ENCODE measurements around the gene PPP1R10.
A peak's percentile ranks its signal among the peaks of the same experiment; 100 is the strongest.

The PPP1R10 gene

DNA sequence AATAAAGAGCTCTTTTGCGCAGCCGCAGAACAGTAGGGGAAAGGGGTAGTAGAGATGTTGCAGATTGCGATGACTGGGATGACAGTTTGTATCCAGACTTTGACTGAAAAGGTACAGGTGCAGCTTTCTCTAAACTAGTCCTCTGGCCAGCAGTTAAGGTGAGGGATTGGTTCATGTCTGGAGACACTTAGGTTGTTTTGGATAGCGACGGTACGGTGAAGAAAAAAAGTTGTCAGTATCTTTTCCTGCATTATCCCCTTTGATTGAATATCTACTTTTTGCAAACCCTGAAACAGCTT lies 59.4 kb downstream of the PPP1R10 start:
- peak overlapping the region; percentile 89 for H3K4me3 ChIP-seq (ENCODE audit: low read depth, low read length)

DNA sequence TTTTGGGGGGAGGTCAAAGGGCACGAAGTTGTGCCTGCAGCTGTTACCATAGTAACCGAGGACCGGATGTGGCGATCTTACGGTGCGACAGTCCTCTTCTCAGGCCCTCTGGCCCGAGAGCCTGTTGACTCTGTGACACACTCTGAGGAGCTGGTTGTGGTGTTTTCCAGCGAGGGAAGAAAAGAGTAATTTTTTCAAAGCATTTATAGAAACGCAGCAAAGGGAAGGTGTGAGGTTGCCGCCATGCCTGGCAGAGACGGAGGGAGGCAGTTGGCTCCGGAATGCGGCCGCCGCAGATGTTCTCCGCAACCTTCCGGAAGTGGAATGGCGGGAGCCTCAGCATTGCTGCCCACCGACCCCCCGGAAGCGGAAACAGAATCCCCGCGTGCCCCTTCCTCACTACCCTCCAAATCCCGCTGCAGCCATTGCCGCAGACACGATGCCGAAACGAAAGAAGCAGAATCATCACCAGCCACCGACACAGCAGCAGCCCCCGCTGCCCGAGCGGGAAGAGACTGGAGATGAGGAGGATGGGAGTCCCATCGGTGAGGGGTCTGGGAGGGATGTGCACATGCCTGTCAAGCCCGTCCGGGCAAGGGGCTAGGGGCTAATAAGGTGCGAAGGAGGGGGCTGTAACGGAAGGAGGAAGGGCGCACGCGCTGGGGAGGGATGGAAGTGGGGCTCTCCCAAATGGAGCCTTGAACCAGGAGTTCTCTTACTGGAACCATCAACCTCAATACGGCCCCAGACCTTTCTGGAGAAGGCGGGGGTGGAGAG lies 59.9 kb downstream of the PPP1R10 start, which contains the start of gene PRR3:
TSS of gene PRR3 (plus strand) at position 390 of the 777 bp plus-strand sequence. CDS start at position 440, 50 bp downstream.
- peak within 1 kb of the TSS; percentile 89 for H3K4me3 ChIP-seq (ENCODE audit: low read depth, low read length)

DNA sequence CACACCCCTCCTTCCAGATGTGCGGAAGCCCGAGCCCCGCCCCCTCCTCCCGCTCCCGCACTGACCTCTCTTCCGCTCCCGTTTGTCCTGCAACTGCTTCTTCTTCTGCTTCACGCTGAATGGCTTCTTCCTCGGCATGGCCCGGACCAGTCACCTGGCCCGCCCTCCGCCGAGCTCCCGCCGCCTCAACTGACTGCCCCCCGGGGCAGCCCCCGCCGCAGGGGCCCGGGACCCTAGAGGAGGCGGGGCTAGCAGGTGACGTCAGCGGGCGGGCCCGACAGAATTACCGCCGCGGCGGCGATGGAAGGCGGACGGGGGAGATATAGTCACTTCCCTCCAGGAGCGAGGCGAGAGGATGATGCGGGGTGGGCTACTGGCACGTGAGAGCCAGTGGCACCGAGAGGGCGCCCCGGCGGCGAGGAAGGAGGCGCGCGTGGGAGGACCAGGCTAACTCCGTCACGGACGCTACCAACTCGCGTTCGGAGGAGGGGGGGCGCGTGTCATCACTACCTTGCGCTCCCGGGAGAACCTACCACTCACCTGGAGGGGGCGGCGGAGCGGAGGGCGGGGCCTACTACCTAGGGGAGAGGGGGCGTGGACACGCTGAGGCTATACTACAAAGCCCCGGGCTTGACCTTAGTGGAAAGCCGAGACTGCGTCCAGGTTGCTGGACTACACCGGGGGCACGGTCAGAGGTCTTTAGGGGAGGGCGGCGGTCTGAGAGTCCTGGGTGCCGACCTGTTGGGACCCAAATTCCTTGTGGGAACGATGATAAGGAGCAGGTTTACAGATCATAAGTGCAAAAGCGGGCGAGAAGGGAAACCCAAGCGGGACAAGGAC lies 60.8 kb downstream of the PPP1R10 start, which contains the start of gene GNL1:
TSS of gene GNL1 (minus strand) at position 424 of the 840 bp plus-strand sequence. CDS start at position 138, 286 bp downstream.
- H3K4me3 ChIP-seq (ENCODE audit: low read depth, low read length): peak within 1 kb of the TSS; percentile 89

GRCh38 chr6:30555816-30556065 lies 61.3 kb downstream of the PPP1R10 start:
- peak overlapping the region; percentile 89 for H3K4me3 ChIP-seq (ENCODE audit: low read depth, low read length)

DNA sequence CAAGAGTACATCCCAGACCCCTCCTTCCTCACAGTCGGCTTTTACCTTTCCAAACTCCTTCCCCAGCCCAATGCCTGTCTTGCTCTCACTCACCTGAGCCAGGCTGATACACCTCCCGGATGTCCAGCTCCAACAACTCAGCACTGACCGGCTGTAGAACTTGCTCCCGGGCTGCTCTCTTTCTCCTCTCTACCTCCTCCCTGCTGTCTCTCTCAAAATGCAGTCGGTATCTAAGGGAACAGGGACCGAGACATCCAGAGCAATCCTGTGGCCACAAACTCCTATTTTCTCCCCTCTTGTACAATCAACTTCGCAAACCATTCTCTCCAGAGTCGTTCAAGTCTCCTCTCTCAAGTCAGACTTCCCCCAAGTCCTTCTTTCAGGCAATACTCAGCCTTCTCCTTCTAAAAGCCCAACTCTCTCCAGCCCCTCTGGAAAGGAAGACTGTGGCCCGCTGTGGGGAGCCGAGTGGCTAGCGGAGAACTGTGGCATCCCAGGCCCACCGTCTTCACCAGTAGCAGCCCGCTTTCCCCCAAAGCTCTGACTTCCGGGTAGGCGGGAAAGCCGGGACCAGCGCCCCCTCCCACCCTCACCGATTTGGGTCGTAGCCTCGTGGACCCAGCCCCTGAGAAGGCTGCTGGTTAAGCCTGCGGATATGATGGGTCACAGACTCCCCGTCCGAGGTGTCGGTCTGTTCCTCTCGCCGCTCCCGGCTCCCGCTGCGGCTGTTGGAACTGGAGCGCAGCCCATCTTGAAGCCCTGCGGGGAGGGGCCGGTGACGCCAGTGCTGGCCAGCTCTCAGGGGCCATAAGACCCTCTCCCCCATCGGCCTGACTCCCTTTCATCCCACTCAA lies 61.9 kb downstream of the PPP1R10 start:
- H3K4me3 ChIP-seq (ENCODE audit: low read depth, low read length): peak overlapping the region; percentile 89

DNA sequence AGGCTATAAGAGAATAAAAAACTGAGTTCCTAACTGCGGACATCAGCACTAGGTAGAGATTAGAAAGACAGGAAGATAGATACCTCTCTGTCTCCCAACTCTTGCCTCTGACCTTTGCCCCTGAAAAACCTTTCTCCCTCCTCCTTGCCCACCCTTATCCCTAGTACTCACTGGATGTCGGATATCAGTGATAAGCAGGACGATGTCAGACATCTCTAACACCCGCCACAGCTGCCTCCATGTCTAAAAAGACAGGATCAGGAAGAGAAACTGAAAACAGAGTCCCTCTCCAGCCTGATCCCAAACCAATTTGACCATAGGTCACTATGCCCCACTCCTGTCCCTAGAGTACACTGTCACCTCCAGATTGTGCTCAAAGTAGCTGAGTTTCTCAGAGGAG lies 62.6 kb downstream of the PPP1R10 start:
- no peak overlapping the region for H3K4me3 ChIP-seq (ENCODE audit: low read depth, low read length)

Data from iPS-11a (cell line).